Nephron (organoid): Measurements from ENCODE around the gene IGF2R.
A peak's percentile ranks its signal among the peaks of the same experiment; 100 is the strongest.

ENCODE experiments used
- H3K27ac Mint-ChIP-seq, 3 experiments: 2 replicates each; pipeline ENCODE4 v1.8.0; 2020; ENCODE audit warnings: mixed read lengths in 3 of 3, mild to moderate bottlenecking in 2 of 3, moderate library complexity in 1 of 3
- H3K27me3 Mint-ChIP-seq: 2 replicates; pipeline ENCODE4 v1.8.0; 2021; ENCODE audit warnings: low read depth, mild to moderate bottlenecking, moderate library complexity, mixed read lengths
- H3K36me3 Mint-ChIP-seq: 2 replicates; pipeline ENCODE4 v1.8.0; 2020; ENCODE audit warnings: low read depth, mixed read lengths
- H3K4me1 Mint-ChIP-seq: 2 replicates; pipeline ENCODE4 v1.8.0; 2020; ENCODE audit warnings: mixed read lengths
- H3K4me3 Mint-ChIP-seq, 3 experiments: 2 replicates each; pipeline ENCODE4 v1.8.0; 2020; ENCODE audit warnings: mild to moderate bottlenecking in 3 of 3, mixed read lengths in 3 of 3, moderate library complexity in 2 of 3
- H3K9me3 Mint-ChIP-seq: 2 replicates; pipeline ENCODE4 v1.8.0; 2020; ENCODE audit warnings: mixed read lengths
- CTCF ChIP-seq, 3 experiments: fragments of 200-600 bp; sonication (generic); IDR thresholded peaks; one replicate each; pipeline ENCODE4 v1.5.0; 2021; ENCODE audit warnings: antibody characterized with exemption in 3 of 3; ENCODE audit not compliant: unreplicated experiment in 3 of 3

IGF2R gene

DNA sequence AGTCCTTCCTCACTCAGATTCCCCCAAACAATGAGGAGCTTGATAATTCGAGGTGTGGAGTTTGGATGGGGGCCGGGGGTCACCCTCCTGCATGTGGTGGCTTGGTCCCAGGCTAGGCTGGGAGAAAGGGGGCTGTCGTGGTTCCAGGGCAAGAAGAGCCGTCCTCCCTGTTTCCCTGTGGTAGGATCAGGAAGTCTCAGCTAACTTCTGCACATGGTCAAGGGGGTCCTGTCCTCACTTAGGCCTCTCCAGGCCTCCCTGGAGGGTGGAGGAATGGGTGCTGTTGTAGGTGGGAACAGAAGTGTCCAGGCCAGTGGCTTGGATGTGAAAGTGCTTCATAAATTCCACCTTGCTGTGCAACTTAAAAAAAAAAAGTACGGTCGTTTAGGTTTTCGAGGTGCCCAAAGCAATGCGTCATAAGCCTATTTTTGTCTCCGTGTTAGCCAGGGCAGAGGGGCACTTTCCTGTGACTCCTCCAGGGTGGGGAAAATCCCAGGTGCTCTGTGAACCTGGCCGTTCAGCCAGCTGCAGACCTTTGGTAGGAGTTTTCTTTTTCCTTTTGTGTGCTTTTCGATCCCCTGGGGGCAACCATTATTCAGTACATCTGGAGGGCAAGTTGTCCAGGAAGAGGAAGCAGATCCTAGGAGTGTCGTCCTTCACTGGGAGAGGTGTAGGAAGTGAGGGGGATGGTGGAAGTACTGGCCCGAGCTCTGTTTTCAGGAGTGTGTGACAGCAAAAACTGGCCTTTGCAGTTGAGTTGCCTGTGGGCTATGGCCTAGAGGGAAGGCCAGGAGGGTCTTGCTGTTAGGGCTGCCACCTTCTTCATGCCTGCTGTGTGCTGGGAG, 9.6 kb downstream of the IGF2R start:
- H3K4me3 Mint-ChIP-seq, result peak overlapping the region in 1 of 3 experiments; percentile 17
- H3K36me3 Mint-ChIP-seq, result no peaks in the 10 kb centered on the region
- no peaks in the 10 kb centered on the region for H3K27me3 Mint-ChIP-seq
- TF ChIP-seq CTCF (IDR thresholded peaks at IDR 0.05; ENCODE audit: unreplicated experiment in 3 of 3), result no peak
- peaks cover 81% of the 10 kb centered on the region for H3K4me1 Mint-ChIP-seq
- no peaks in the 10 kb centered on the region for H3K9me3 Mint-ChIP-seq
- peak overlapping the region; percentile 77 to 87 (median 84) for H3K27ac Mint-ChIP-seq

DNA sequence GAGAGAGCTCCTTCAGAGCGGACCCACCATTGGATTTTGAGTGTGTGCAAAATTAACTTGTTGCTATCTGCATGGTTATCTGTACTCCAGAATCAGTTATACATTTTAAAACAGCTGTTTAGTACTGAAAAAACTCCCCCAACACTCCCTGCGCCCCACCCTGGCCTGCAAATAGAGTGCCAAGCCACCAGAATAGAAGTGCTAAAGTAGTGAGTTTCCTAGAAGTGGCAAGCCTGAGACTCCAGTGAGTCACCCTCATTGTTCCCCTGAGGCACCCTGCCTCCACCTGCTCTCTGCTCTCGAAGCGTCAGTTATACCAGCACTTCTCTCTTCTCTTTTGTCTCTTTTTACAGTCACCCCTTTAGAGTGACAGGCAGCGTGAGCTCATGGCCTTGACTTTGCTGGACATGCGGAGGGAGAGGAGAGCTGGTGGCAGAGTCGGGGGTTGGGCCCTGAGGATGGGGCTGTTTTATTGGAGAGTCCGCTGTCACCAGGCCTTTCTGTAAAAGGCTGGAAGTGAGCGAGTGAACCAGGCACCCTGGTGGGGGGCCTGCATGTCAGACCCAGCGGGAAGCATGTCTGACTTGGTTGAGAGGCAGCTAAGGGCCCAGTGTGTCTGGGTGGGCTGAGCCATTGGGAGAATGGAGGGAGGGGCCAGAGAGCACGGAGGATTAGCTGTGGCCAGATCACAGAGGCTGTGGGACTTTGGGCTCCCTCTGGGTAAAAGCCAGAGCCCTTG, 10.4 kb downstream of the IGF2R start:
- TF ChIP-seq CTCF (IDR thresholded peaks at IDR 0.05; ENCODE audit: unreplicated experiment in 3 of 3), result no peak

GRCh38 chr6:159980474-159980873, 11.6 kb downstream of the IGF2R start:
- TF ChIP-seq CTCF (IDR thresholded peaks at IDR 0.05; ENCODE audit: unreplicated experiment in 3 of 3), result no peak
- H3K27ac Mint-ChIP-seq, result no peak overlapping the region
- no peaks in the 10 kb centered on the region for H3K36me3 Mint-ChIP-seq
- no peaks in the 10 kb centered on the region for H3K27me3 Mint-ChIP-seq
- H3K4me3 Mint-ChIP-seq, result no peak overlapping the region
- H3K4me1 Mint-ChIP-seq, result peaks cover 72% of the 10 kb centered on the region
- H3K9me3 Mint-ChIP-seq, result no peaks in the 10 kb centered on the region

More for the DNA sequence above, 10.4 kb downstream of the IGF2R start:
- Mint-ChIP-seq H3K27me3 (no peaks in the 10 kb centered on the region), H3K27ac (peak overlapping the region; percentile 77 to 87 (median 84)), H3K4me1 (peaks cover 78% of the 10 kb centered on the region), H3K9me3 (no peaks in the 10 kb centered on the region), H3K4me3 (peak overlapping the region in 2 of 3 experiments; percentile 9 to 17), H3K36me3 (no peaks in the 10 kb centered on the region)

GRCh38 chr6:159981071-159981402, 12.2 kb downstream of the IGF2R start:
- Mint-ChIP-seq H3K4me3 (no peak overlapping the region), H3K9me3 (no peaks in the 10 kb centered on the region), H3K27me3 (no peaks in the 10 kb centered on the region), H3K4me1 (peaks cover 74% of the 10 kb centered on the region), H3K27ac (peak overlapping the region in 2 of 3 experiments; percentile 60 to 71), H3K36me3 (no peaks in the 10 kb centered on the region)
- TF ChIP-seq CTCF (IDR thresholded peaks at IDR 0.05; ENCODE audit: unreplicated experiment in 3 of 3), result no peak

- Mint-ChIP-seq H3K36me3 (no peaks in the 10 kb centered on the region), H3K4me1 (peaks cover 77% of the 10 kb centered on the region), H3K27me3 (no peaks in the 10 kb centered on the region), H3K9me3 (no peaks in the 10 kb centered on the region), H3K4me3 (peak overlapping the region in 1 of 3 experiments; percentile 4), H3K27ac (peak overlapping the region; percentile 60 to 71 (median 70))
- no peak for TF ChIP-seq CTCF (IDR thresholded peaks at IDR 0.05; ENCODE audit: unreplicated experiment in 3 of 3)
Measured at GRCh38 chr6:159981403-159982245, 12.7 kb downstream of the IGF2R start.
